NCI-H345 treated with DMSO at 0.1 percent for 48 hours (cell line): ENCODE data around the gene LYSET.
"Not testable (repeated sequence)": the region's sequence is repeated elsewhere in the genome, so short reads cannot be mapped to it uniquely, and the experiment has no call there.

ENCODE experiments used
- DNase-seq: peaks from one replicate; lab custom pipeline; 2025; ENCODE audit not compliant: unreplicated experiment; lab: John Stamatoyannopoulos, UW

LYSET gene

DNA sequence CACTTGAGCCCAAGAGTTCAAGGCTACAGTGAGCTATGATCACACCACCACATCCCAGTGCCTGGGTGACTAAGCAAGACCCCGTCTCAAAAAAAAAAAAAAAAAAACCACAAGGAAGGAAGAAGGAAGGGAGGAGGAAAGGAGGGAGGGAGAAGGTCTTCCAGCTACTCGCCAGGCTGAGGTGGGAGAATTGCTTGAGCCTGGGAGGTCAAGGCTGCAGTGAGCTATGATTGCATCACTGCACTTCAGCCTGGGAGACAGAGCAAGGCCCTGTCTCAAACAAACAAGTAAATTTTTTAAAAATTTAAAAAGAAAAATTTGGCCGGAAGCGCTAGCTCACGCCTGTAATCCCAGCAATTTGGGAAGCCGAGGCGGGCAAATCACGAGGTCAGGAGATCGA, 16.5 kb upstream of the LYSET start:
- not testable (repeated sequence) for DNase-seq

DNA sequence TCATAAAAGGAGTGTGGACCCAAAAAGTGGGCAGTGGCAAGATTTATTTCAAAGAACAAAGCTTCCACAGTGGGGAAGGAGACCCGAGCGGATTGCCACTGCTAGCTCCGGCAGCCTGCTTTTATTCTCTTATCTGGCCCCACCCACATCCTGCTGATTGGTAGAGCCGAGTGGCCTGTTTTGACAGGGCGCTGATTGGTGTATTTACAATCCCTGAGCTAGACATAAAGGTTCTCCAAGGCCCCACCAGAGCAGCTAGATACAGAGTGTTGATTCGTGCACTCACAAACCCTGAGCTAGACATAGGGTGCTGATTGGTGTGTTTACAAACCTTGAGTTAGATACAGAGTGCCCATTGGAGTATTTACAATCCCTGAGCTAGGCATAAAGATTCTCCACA, 15.5 kb upstream of the LYSET start:
- not testable (repeated sequence) for DNase-seq

DNA sequence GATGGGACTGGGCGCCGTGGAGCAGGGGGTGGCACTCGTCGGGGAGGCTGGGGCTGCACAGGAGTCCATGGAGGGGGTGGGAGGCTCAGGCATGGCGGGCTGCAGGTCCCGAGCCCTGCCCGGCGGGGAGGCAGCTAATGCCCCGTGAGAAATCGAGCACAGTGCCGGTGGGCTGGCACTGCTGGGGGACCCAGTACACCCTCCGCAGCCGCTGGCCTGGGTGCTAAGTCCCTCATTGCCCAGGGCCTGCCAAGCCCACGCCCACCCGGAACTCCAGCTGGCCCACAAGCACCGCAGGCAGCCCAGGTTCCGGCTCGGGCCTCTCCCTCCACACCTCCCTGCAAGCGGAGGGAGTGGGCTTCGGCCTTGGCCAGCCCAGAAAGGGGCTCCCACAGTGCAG, 15.0 kb upstream of the LYSET start:
- not testable (repeated sequence) for DNase-seq

DNA sequence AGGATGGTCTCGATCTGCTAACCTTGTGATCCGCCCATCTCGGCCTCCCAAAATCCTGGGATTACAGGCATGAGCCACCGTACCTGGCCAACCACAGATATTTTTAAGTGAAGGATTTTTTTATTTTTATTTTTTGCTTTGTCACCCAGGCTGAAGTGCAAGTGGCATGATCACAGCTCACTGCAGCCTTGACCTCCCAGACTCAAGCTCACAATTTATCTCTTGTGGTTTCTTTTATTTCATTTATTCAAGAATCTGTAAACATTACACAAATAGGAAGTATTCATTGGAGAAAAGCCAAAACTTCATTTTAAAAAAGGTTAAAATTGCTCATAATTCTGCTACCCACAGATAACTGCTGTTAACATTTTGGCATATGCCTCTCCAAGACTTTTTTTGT, 13.7 kb upstream of the LYSET start:
- DNase-seq = no peak

DNA sequence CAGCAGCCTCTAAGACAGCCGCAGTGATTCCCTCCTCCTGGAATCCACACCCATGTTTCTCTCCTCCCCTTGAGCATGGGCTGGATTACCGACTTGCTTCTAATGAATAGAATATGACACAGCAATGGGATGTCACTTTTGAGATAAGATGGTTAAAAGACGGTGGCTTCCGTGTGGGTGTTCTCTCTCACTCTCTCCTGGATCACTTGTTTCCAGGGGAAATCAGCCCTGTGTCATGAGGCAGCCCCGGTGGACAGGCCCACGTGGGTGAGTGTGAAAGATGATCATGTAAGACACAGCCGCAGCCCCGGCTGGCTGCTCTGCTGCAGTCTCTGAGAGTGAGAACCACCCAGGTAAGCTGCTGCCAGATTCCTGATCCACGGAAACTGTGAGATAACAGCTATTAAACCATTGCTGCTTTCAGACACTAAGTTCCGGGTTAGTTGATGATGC, 11.1 kb upstream of the LYSET start:
- DNase-seq = no peak

DNA sequence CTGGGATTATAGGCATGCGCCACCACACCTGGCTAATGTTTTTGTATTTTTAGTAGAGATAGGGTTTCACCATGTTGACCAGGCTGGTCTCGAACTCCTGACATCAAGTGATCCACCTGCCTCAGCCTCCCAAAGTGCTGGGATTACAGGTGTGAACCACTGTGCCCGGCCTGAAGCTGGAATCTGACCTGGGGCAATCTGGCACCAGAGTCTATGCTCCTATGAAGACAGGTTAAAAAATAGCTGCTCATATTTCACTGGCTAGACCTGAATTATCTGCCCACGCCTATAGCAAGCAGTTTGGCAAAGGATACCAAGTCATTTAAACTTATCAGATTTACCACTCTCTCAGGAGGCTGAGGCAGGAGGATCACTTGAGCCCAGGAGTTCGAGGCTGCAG, 10.4 kb upstream of the LYSET start:
- DNase-seq = not testable (repeated sequence)

DNA sequence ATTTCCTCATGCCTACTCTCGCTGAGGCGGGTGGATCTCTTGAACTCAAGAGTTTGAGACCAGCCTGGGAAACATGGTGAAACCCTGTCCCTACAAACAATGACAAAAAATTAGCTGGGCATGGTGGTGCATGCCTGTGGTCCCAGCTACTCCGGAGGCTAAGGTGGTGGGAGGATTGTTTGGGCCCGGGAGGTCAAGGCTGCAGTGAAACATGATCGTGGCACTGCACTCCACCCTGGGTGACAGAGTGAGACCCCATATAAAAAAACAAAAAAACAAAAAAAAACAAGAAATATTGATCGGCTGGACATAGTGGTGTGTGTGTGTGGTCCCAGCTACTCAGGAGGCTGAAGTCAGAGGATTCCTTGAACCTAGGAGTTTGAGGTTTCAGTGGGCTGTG, 9.6 kb upstream of the LYSET start:
- DNase-seq = no peak

DNA sequence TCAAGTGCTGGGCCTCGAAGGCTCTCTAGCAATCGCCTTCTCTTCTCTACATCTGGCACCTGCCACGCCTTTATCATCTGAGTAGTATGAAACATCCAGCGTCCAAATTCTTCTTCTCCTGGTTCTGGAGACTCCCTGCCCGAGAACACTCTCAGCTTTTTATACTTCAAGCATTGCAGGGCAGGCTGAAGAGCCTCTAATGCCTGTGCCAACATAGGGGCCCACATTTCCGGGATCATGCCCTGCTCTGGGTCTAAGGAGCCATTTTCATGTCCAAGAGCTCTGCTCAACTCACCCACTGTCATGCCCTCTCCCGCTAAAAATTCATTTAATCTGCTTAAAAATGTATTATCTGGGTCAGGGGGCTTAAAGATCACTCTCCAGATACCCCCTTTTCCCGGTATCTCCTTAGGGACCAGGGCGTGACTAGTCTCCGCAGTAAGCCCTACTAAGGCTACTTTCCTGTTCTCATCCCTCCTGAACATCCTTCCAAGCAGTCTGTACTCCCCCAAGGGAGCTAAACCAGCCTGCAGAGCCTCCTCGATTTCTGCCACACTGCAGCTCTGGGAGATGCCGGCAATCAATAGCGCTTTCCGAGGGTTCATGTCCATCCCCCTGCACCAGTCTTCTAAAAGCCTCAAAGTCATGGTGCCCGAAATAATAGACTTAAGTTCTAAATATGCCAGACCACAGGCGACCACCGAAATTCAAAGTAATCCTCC, 1.4 kb upstream of the LYSET start:
- DNase-seq = no peak

DNA sequence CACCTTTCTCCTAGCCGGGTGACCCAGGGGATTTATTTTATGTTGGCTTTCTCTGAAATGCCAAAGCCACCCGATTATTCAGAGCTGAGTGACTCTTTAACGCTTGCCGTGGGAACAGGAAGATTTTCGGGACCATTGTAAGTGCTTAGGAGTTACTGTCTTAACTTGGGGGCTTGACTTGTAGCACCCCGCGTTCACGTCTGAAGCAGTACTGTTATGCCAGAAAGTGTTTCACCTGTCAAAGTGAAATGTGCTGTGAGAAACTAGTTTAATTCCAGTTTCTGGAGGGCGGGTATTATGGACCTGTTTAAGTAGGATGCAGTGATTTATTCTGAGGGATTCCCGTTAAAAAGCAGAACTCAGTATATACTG, 218 bp downstream of the LYSET start:
- no peak for DNase-seq

DNA sequence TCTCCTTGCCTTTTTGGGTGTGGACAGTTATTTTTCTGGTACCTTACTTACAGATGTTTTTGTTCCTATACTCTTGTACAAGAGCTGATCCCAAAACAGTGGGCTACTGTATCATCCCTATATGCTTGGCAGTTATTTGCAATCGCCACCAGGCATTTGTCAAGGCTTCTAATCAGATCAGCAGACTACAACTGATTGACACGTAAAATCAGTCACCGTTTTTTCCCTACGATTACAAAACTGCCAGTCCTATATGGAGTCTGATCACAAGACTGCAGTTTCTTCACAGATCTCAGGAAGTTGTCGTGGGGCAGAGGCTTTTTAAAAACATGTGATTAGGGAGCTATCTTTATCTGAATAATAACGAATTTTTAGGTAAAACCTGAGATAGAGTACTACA, 1.3 kb downstream of the LYSET start:
- DNase-seq = no peak

DNA sequence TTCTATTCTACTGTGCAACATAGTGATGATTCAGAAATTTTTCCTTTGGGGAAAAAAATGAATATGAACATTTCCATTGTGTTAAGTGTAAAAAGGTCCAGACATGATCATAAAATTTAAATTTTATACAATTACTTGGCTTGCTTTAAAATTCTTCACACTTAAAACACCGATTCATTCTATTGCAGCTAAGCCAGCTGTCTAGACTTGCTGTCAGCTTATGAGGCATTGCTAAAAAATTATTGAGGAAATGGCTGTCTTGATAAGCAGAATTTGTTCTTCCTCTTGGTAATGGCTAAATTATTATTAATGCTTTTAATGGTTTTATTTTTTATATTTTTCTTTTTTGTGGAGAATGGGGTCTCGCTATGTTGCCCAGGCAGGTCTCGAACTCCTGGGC, 1.8 kb downstream of the LYSET start:
- no peak for DNase-seq

DNA sequence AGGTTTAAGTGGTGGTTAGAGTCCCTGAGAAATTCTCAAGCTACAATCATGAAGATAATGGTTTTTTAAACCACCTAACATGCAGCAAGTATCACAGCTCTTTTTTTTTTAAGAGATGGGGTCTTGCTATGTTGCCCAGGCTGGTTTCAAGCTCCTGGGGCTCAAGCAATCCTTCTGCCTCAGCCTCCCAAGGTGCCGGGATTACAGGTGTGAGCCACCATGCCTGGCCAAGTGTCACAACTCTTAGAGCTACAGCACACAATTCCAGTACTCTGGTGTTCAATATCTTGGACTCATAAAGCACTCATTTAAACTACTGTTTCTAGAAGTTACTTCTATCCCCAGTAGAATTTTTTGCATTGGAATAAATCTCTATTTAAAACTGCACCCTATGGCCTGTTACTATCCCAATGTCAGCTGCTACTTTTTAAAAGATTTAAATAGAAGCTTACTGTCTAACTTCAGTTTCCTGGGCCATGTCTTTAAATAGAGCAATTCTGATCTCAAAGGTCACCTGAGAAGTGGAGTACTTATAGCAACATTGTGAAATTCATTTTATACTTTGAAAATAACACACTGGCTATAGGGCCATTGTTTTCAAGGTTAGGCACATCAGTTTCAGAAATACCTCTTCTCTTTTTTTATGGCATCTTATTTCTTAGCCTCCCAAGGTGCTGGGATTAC, 10.3 kb downstream of the LYSET start:
- DNase-seq = no peak

DNA sequence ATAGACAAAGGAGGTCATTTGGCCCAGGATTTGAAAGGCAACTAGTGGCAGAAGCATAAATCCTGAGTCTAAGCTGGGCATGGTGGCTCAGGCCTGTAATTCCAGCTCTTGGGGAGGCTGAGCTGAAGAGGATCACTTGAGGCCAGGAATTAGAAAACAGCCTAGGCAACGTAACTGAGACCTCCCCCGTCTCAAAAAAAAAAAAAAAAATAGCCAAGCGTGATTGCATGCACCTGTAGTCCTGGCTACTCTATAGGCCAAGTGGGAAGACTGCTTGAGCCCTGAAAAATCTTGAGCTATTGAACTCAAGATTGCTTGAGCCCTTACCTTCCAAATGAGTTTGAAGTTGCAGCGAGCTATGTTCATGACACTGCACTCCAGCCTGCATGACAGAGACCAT, 13.9 kb downstream of the LYSET start:
- no peak for DNase-seq

DNA sequence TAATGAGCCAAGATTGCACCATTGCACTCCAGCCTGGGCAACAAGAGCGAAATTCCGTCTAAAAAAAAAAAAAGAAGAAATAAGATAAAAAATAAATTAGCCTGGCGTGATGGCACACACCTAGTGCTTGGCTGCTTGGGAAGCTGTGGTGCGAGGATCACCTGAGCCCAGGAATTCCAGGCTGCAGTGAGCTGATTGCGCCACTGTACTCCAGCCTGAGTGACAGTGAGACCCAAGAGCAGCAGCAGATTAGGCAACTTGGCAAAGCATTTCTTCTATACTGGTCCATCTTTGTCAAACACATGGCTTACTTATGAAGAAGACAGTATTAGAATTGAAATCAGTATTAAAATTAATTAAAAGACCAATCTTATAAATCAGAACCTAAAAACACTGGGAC, 15.4 kb downstream of the LYSET start:
- DNase-seq = no peak

DNA sequence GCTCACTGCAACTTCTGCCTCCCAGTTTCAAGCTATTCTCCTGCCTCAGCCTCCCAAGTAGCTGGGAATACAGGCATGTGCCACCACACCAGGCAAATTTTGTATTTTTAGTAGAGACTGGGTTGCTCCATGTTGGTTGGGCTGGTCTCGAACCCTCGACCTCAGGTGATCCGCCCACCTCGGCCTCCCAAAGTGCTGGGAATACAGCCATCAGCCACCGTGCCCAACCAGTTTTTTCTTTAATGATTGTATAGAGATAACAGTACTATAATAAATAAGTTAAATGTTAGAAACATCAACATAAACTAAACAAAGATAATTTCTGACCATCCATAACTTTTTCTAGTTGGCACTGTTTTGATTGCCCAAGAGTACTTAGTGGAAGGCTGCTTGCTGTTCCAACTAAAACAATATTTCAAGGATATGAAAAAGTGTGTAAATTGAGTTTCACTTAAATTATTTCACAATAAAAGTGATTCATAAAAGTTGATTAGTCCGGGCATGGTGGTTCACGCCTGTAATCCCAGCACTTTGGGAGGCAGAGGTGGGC, 16.1 kb downstream of the LYSET start:
- DNase-seq = no peak

DNA sequence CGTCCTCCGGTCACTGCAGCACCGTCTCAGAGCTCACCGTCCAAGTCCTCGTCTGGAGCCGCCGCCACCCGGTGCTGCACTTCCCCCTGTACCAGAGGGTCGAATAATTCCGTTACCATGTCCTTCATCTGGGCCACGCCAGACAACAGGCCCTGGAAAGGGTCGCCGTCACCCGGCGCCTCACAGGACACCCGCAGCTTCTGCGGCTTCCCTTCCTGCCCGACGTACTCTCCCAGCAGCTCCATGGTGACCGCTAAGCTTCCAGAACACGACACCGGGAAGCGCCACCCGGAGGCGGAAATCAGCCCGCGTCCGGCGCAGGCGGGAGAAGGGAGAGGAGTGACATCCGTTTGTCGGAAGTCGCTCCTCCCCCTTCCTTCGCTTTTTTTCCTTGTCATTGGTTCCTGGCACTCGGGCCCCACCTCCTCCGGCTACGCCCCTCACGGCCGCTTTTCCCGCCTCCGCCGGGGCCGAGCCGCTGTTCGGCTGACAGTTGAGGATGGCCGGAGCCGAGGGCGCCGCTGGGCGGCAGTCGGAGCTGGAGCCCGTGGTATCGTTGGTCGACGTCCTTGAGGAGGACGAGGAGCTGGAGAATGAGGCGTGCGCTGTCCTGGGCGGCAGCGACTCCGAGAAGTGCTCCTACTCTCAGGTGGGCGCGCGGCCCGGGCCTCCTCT, 21.8 kb downstream of the LYSET start, which contains the start of the genes GON7 and UBR7:
GON7 (minus strand) TSS at position 273 of the 675 bp plus-strand sequence; CDS start at position 245, 28 bp downstream.
UBR7 (plus strand) TSS at position 464 of the 675 bp plus-strand sequence; CDS start at position 500, 36 bp downstream.
- DNase-seq = peak; percentile 100

DNA sequence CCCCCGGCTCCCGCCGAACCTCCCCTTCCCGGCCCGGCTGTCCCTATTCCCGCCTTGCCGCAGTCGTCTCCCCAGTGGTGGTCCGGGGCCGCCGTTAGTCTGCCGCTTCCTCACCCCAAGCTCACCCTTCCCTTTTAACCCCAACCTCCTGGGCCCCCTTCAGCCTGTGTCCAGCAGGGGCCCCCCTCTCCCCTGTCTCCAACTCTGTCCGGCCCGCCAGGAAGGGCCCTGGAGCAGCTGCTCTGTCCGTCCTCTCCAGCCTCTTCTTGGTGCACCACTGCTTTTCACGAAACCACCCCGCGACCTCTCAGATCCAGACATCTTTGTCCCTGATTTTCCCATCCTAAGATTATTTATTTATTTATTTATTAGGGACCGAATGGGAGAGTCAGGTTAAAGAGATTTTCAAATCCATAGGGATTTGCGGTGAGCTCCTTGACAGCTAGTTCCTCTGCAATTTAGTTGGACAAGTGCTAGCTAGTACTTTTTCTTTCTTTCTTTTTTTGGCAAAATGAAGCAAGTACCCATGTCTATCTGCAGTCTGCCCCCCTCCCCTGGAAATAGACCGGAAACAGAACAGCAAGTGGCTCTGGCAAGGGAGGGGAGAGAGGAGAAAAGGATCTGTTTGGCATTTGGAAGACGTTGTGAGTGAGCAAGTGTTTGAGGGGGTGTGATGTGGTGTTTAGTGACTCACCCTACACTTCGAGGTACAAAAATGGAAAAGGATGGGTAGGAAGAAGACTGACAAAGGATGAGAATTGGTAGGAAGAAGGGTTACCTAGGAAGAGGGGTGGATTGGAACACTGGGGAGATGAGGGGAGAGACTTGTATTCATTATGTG, 22.6 kb downstream of the LYSET start:
- no peak for DNase-seq

DNA sequence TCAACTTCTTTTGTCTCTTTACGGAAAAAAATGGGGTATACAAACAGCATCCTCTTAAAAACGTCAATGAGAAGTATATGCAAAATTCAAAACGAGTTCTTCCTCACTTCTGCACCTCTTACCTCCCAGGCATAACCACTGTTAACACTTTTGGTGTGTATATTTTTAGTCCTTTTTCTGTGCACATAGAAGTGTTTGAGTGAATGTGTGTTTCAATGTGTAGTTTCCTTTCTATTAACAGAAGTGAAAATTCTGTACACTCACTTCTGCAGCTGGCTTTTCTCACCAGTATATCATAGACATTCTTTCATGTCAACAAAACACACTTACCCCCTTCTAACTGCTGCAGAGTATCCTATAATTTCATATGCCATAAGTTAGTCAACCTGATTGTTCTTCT, 27.3 kb downstream of the LYSET start:
- no peak for DNase-seq

DNA sequence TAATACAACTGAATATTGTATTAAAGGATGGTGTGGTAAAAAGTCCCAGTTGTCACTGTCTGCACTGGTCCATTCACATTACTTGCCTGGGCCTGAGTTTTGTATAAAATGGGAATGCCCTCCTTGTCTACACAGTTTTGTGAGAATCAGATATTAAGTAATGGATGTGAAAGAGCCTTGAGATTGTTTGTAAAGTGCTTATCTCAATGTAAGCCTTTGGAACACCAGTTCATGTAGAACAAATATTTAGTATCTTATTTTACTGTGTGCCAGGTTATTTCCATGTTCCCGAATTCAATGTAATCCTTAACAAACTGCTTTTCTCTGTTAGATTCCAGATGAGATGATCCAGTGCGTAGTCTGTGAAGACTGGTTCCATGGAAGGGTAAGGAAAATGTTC, 29.5 kb downstream of the LYSET start:
- DNase-seq = no peak

DNA sequence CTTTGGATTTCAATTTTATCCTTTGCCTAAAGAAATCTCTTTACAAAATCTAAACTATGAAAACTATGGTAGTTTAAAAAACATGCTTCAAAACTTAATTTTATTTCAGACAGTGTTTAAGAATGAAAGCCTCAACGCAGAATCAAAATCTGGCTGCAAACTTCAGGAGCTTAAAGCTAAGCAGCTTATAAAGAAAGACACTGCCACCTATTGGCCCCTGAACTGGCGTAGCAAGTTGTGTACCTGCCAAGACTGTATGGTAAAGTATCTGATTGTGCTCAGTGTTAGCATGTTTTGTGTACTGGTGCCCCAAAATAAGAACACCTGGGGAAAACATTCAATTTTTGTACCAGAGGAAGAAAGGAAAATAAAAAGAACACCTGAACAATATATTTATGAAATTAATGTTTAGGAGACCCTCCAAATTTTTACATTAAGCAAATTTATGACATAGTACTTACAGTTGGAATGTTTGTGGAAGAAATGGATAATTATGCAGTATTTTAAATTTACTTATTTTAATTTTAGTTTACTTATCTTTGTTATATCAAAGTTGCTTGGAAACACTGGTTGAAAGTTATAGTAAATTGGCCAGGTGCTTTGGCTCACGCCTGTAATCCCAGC, 34.1 kb downstream of the LYSET start:
- peak; percentile 25 for DNase-seq
